GM12878 (cell line): Measurements from ENCODE around the gene CNNM2. TPM values are rescaled to one million over a fixed set of nuclear protein-coding genes. Genes with fewer than 3 reads are reported as not detected.

ENCODE experiments used
- ATAC-seq: fragments of 200-7000 bp; cut with Tn5 transposase; 3 replicates; pipeline ENCODE4 v1.9.1; 2020; ENCODE audit warnings: mild to moderate bottlenecking, moderate library complexity
- BruUV-seq: library from RNA; stranded (reverse); fragments of 400-500 nt; replicated peaks from 2 replicates; lab custom pipeline; 2021; lab: Mats Ljungman, UMichigan
- CTCF ChIA-PET: fragments of 300-600 bp; sonication (Branson Sonifier 250); formaldehyde crosslinking; extraction: SDS; loops from one replicate; lab custom pipeline; 2021; ENCODE audit warnings: inconsistent platforms; lab: Yijun Ruan, JAX
- POLR2A ChIA-PET: fragments of 350-600 bp; formaldehyde crosslinking; extraction: SDS; loops from one replicate; lab custom pipeline; 2021; ENCODE audit warnings: inconsistent platforms; lab: Charles Lee
- RAD21 ChIA-PET: fragments of 300-600 bp; sonication (Branson Sonifier 250); formaldehyde crosslinking; loops from one replicate; lab custom pipeline; 2023; ENCODE audit warnings: antibody characterized with exemption; ENCODE audit not compliant: unreplicated experiment; lab: Charles Lee
- SMC1A ChIA-PET: fragments of 300-600 bp; sonication (Branson Sonifier 250); formaldehyde crosslinking; loops from one replicate; lab custom pipeline; 2023; ENCODE audit not compliant: unreplicated experiment, uncharacterized antibody; lab: Charles Lee
- DNase-seq: peaks from one replicate; pipeline ENCODE4 v3.0.0-alpha.2; 2011; ENCODE audit warnings: low read depth, low spot score
- FAIRE-seq: peaks from 3 replicates; lab custom pipeline; 2011; peaks lifted over from hg19 to GRCh38; lab: Jason Lieb, UNC
- H2AFZ ChIP-seq: 2 replicates; pipeline ENCODE4 v1.6.0; 2011; ENCODE audit warnings: low read depth, low read length, control low read depth; ENCODE audit not compliant: control insufficient read depth
- H3K27ac ChIP-seq: 2 replicates; pipeline ENCODE4 v1.5.1; 2011; ENCODE audit warnings: control low read depth; ENCODE audit not compliant: control insufficient read depth, insufficient read depth
- H3K27me3 ChIP-seq, 2 experiments: replicated peaks in 1 of 2; 2 replicates each; pipeline versions ENCODE4 v1.6.0 to v1.6.1; 2011; ENCODE audit warnings: low read length in 1 of 2; ENCODE audit not compliant: control insufficient read depth in 2 of 2, insufficient read depth in 2 of 2
- H3K36me3 ChIP-seq, 2 experiments: 2 replicates each; pipeline ENCODE4 v1.5.1; 2011; ENCODE audit warnings: low read length in 1 of 2; ENCODE audit not compliant: control insufficient read depth in 2 of 2, insufficient read depth in 2 of 2
- H3K4me1 ChIP-seq: 2 replicates; pipeline ENCODE4 v1.6.1; 2011; ENCODE audit warnings: mild to moderate bottlenecking, low read length, moderate library complexity, mixed read lengths; ENCODE audit not compliant: control insufficient read depth, insufficient read depth
- H3K4me2 ChIP-seq: 2 replicates; pipeline ENCODE4 v1.6.0; 2011; ENCODE audit warnings: control low read depth; ENCODE audit not compliant: control insufficient read depth, insufficient read depth
- H3K4me3 ChIP-seq: fragments of 200-600 bp; sonication (generic); 2 replicates; pipeline ENCODE4 v1.5.1; 2016
- H3K79me2 ChIP-seq: 2 replicates; pipeline ENCODE4 v1.6.0; 2011; ENCODE audit warnings: low read length; ENCODE audit not compliant: control insufficient read depth, insufficient read depth
- H3K9ac ChIP-seq: 2 replicates; pipeline ENCODE4 v1.8.0; 2011; ENCODE audit warnings: low read length, control low read depth, mixed read lengths; ENCODE audit not compliant: control insufficient read depth, insufficient read depth
- H3K9me3 ChIP-seq: replicated peaks from 3 replicates; pipeline ENCODE4 v1.5.1; 2011; ENCODE audit warnings: mild to moderate bottlenecking, low read length; ENCODE audit not compliant: control insufficient read depth, insufficient read depth
- H4K20me1 ChIP-seq: 2 replicates; pipeline ENCODE4 v1.6.0; 2011; ENCODE audit not compliant: control insufficient read depth, insufficient read depth
- BRCA1 ChIP-seq: IDR thresholded peaks from 2 replicates; pipeline ENCODE4 v1.6.1; 2011; ENCODE audit warnings: low read depth, low read length, improper control_type of control experiment
- CBFB ChIP-seq: IDR thresholded peaks from 2 replicates; pipeline ENCODE4 v1.6.1; 2016; ENCODE audit warnings: antibody characterized with exemption, low read depth
- CHD1 ChIP-seq: IDR thresholded peaks from 2 replicates; pipeline ENCODE4 v1.6.1; 2012; ENCODE audit warnings: low read depth, low read length, improper control_type of control experiment
- CREB1 ChIP-seq: IDR thresholded peaks from 2 replicates; pipeline ENCODE4 v1.6.1; 2012; ENCODE audit warnings: low read depth, mild to moderate bottlenecking, inconsistent platforms
- EP300 ChIP-seq, 2 experiments: fragments of 150-350 bp in 1 of 2; IDR thresholded peaks; 2 replicates each; pipeline ENCODE4 v1.6.1; 2011 to 2012; ENCODE audit warnings: low read depth in 2 of 2, low read length in 2 of 2, borderline replicate concordance in 1 of 2, improper control_type of control experiment in 1 of 2, inconsistent platforms in 1 of 2; ENCODE audit not compliant: control insufficient read depth in 1 of 2
- ETV6 ChIP-seq, 2 experiments: fragments of 450-650 bp in 1 of 2; IDR thresholded peaks in 1 of 2; conservative IDR thresholded peaks in 1 of 2; 2 replicates each; pipeline ENCODE4 v1.6.1; 2014; ENCODE audit warnings: antibody characterized with exemption in 1 of 2, borderline replicate concordance in 1 of 2, low read depth in 1 of 2, mild to moderate bottlenecking in 1 of 2, moderate library complexity in 1 of 2
- GABPA ChIP-seq: IDR thresholded peaks from 2 replicates; pipeline ENCODE4 v1.6.1; 2014; ENCODE audit warnings: antibody characterized with exemption, low read depth, mild to moderate bottlenecking, inconsistent platforms
- HDAC6 ChIP-seq: fragments of 200-600 bp; sonication (generic); IDR thresholded peaks from one replicate; pipeline ENCODE4 v1.8.0; 2017; ENCODE audit warnings: antibody characterized with exemption; ENCODE audit not compliant: unreplicated experiment
- IRF4 ChIP-seq: IDR thresholded peaks from 2 replicates; pipeline ENCODE4 v1.6.1; 2011; ENCODE audit warnings: low read depth, low read length
- KAT2A ChIP-seq: conservative IDR thresholded peaks from 2 replicates; pipeline ENCODE4 v1.6.1; 2011; ENCODE audit warnings: low read depth, low read length; ENCODE audit not compliant: control insufficient read depth
- PAX5 ChIP-seq: IDR thresholded peaks from 2 replicates; pipeline ENCODE4 v1.6.1; 2011; ENCODE audit warnings: low read depth, low read length, borderline replicate concordance
- PAX8 ChIP-seq: fragments of 450-650 bp; IDR thresholded peaks from 2 replicates; pipeline ENCODE4 v1.6.1; 2017; ENCODE audit warnings: mild to moderate bottlenecking, moderate library complexity
- POLR2A ChIP-seq: IDR thresholded peaks from 2 replicates; pipeline ENCODE4 v1.6.1; 2011; ENCODE audit warnings: low read depth, mild to moderate bottlenecking, low read length
- POU2F2 ChIP-seq: IDR thresholded peaks from 3 replicates; pipeline ENCODE4 v1.6.1; 2011; ENCODE audit warnings: low read depth, mild to moderate bottlenecking, low read length, borderline replicate concordance
- SIN3A ChIP-seq: IDR thresholded peaks from 2 replicates; pipeline ENCODE4 v1.6.1; 2012; ENCODE audit warnings: low read depth, low read length, improper control_type of control experiment
- SIX5 ChIP-seq: IDR thresholded peaks from 2 replicates; pipeline ENCODE4 v1.6.1; 2011; ENCODE audit warnings: mild to moderate bottlenecking, low read depth, low read length, moderate library complexity; ENCODE audit not compliant: severe bottlenecking
- SP1 ChIP-seq: IDR thresholded peaks from one replicate; pipeline ENCODE4 v1.6.1; 2011; ENCODE audit warnings: low read depth, low read length
- SREBF2 ChIP-seq: IDR thresholded peaks from 2 replicates; pipeline ENCODE4 v1.6.1; 2012; ENCODE audit warnings: mild to moderate bottlenecking, low read length
- STAT1 ChIP-seq: fragments of 450-650 bp; conservative IDR thresholded peaks from 2 replicates; pipeline ENCODE4 v1.6.1; 2014; ENCODE audit warnings: antibody characterized with exemption, mild to moderate bottlenecking
- STAT3 ChIP-seq: IDR thresholded peaks from 2 replicates; pipeline ENCODE4 v1.6.1; 2011; ENCODE audit warnings: low read depth, low read length, improper control_type of control experiment
- TARDBP ChIP-seq: IDR thresholded peaks from 2 replicates; pipeline ENCODE4 v1.6.1; 2016; ENCODE audit warnings: borderline replicate concordance
- ZNF207 ChIP-seq: fragments of 450-650 bp; IDR thresholded peaks from 2 replicates; pipeline ENCODE4 v1.6.1; 2014; ENCODE audit warnings: antibody characterized with exemption, mild to moderate bottlenecking, borderline replicate concordance
- ZNF24 ChIP-seq: fragments of 450-650 bp; IDR thresholded peaks from 2 replicates; pipeline ENCODE4 v1.6.1; 2017; ENCODE audit warnings: antibody characterized with exemption, mild to moderate bottlenecking
- WGBS: methylation state at CpG from one replicate; pipeline ENCODE4 v1.1.6; 2016; ENCODE audit warnings: low lambda C conversion rate; ENCODE audit not compliant: insufficient replicate concordance, insufficient coverage; ENCODE audit errors: missing lambda C conversion rate; 5-methylcytosine and 5-hydroxymethylcytosine counted together
- in situ Hi-C: fragments of 300-500 bp; cut with MboI; formaldehyde crosslinking; loops from 9 replicates; pipeline ENCODE4 v1.14.3; 2018; ENCODE audit warnings: mixed read lengths
- intact Hi-C: fragments of 100-400 bp; cut with micrococcal nuclease; formaldehyde crosslinking; loops from one replicate; pipeline ENCODE4 v1.14.2; 2022; ENCODE audit not compliant: unreplicated experiment
- polyA plus RNA-seq, 11 experiments: library from polyadenylated mRNA; depleted of rRNA in 4 of 11; unstranded in 6 of 11; stranded (reverse) in 5 of 11; fragments of >200 nt; fragmentation: Nextera tagmentation in 4 of 11; fragmentation: Illumina TruSeq in 1 of 11; extraction: Ambion mirVana in 4 of 11; extraction: Trizol in 1 of 11; gene quantifications; 1 replicate in 1 of 11; 2 replicates in 10 of 11; pipeline versions ENCODE4 v1.2.1 to v1.2.3, GENCODE V29; 2011 to 2016; ENCODE audit warnings: inconsistent platforms in 2 of 11, missing spikeins in 2 of 11, low read depth in 1 of 11
- total RNA-seq, 4 experiments: library from RNA; depleted of rRNA in 3 of 4; stranded (reverse); fragments of >200 nt in 3 of 4; fragmentation: Illumina TruSeq in 1 of 4; extraction: Trizol in 1 of 4; gene quantifications; 2 replicates each; pipeline versions ENCODE4 v1.2.1 to v1.2.3, GENCODE V29; 2013 to 2021
- TF ChIP-seq, protein P1 (sequence below): fragments of 450-650 bp; IDR thresholded peaks from 2 replicates; pipeline ENCODE4 v1.6.1; 2014; ENCODE audit warnings: mild to moderate bottlenecking
- TF ChIP-seq, protein P2 (sequence below): fragments of 450-650 bp; IDR thresholded peaks from 2 replicates; pipeline ENCODE4 v1.6.1; 2017; ENCODE audit warnings: mild to moderate bottlenecking

Gene CNNM2
- total and polyA plus RNA-seq, 10 of the 15 experiments (the other 5 are each of a cell fraction or from before 2014, with no cell fraction given), result 0.18 to 7.3 (median 2.5) TPM

DNA sequence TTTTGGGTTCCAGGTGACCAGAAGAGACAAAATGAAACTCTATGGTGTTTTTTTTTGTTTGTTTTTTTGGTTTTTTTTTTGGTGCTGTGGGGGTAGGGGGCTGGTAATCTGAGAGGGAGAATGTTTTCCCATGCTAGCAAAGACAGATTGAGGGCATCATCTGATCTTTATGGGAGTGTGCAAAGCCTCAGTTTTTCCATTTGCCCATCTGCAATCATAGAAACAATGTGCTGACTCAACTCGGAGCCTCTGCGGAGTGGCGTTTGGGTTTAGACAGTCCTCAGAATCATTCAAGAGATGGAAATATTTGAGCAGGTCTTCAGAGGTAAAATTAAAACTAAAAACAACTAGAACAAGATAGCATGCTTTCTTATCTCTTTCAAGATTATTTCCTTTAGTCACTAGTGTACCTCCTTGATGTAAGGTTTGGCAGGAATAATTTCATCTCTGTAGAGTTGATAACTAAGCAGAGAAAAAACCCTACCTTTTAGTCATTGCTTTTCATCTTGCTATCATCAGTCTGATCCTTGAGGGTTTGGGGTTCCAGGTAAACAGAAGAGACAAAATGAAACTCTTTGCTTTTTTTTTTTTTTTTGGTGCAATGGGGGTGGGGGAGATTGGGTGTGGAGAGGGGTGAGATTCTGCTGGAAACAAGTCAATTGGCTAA lies 18.0 kb downstream of the CNNM2 start (continued):
- TF ChIP-seq STAT1 (no peak), CBFB (no peak), POLR2A (no peak), TARDBP (no peak), SIN3A (no peak), SREBF2 (no peak), PAX5 (no peak), IRF4 (no peak)
- TF ChIP-seq, all 136 proteins: peak for 0

DNA sequence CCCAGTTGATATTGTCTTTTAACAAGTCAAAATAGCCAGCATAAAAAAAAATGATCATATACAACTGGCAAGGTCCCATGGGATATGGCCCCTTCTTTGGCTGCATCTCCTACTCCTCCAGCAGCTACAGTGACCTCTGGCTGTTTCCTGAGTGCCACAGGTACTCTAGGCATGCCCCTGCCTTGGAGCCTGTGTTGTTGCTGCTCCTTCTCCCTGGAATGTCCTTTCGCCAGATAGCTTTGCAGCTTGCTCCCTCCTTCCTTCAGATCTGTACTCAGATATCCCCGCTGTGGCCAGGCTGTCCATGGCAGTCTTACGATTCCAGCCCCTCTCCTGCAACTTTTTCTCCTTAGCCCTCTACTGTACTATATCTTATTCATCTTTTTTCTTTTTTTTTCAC lies 23.3 kb downstream of the CNNM2 start:
- Histone ChIP-seq H2AFZ (no peak overlapping the region), H3K79me2 (no peaks in the 10 kb centered on the region), H3K27me3 (no peaks in the 10 kb centered on the region), H3K9ac (no peak overlapping the region), H3K36me3 (no peaks in the 10 kb centered on the region), H3K4me1 (no peaks in the 10 kb centered on the region), H3K4me2 (no peak overlapping the region), H3K4me3 (no peak overlapping the region), H4K20me1 (no peaks in the 10 kb centered on the region), H3K27ac (no peak overlapping the region), H3K9me3 (no peaks in the 10 kb centered on the region)
- in situ Hi-C loops (no loop called here), intact Hi-C loops (no loop called here)
- FAIRE-seq (no peak), ATAC-seq (no peak), DNase-seq (no peak)
- RAD21 ChIA-PET, result no interaction called here
- no TSS peak for BruUV-seq
- SMC1A ChIA-PET, result no interaction called here
- POLR2A ChIA-PET, result no interaction called here
- WGBS, result 100% methylated on average over 3 of the region's 3 CpGs
- CTCF ChIA-PET, result interaction anchor here (0.8 kb wide), 1 partner anchor 24 kb away, joined by 3 read pairs; the partner anchor contains the start of gene CNNM2
- TF ChIP-seq SP1, result no peak
- TF ChIP-seq CHD1, result no peak
- TF ChIP-seq BRCA1, result no peak
- no peak for TF ChIP-seq ETV6 (conservative IDR thresholded peaks at IDR 0.05 in 1 of 2, IDR thresholded peaks at IDR 0.05 in 1 of 2; ENCODE audit: borderline replicate concordance in 1 of 2, low read depth in 1 of 2)
- TF ChIP-seq, protein P1, sequence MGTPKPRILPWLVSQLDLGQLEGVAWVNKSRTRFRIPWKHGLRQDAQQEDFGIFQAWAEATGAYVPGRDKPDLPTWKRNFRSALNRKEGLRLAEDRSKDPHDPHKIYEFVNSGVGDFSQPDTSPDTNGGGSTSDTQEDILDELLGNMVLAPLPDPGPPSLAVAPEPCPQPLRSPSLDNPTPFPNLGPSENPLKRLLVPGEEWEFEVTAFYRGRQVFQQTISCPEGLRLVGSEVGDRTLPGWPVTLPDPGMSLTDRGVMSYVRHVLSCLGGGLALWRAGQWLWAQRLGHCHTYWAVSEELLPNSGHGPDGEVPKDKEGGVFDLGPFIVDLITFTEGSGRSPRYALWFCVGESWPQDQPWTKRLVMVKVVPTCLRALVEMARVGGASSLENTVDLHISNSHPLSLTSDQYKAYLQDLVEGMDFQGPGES, result no peak
- no peak for TF ChIP-seq GABPA
- TF ChIP-seq EP300 (IDR thresholded peaks at IDR 0.05; ENCODE audit: borderline replicate concordance in 1 of 2, control insufficient read depth in 1 of 2, low read depth in 2 of 2, low read length in 2 of 2), result no peak
- TF ChIP-seq KAT2A, result no peak
- no peak for TF ChIP-seq PAX8
- no peak for TF ChIP-seq POU2F2
- TF ChIP-seq SIX5, result no peak
- no peak for TF ChIP-seq ZNF207
- no peak for TF ChIP-seq ZNF24
- no peak for TF ChIP-seq HDAC6
- TF ChIP-seq, protein P2, sequence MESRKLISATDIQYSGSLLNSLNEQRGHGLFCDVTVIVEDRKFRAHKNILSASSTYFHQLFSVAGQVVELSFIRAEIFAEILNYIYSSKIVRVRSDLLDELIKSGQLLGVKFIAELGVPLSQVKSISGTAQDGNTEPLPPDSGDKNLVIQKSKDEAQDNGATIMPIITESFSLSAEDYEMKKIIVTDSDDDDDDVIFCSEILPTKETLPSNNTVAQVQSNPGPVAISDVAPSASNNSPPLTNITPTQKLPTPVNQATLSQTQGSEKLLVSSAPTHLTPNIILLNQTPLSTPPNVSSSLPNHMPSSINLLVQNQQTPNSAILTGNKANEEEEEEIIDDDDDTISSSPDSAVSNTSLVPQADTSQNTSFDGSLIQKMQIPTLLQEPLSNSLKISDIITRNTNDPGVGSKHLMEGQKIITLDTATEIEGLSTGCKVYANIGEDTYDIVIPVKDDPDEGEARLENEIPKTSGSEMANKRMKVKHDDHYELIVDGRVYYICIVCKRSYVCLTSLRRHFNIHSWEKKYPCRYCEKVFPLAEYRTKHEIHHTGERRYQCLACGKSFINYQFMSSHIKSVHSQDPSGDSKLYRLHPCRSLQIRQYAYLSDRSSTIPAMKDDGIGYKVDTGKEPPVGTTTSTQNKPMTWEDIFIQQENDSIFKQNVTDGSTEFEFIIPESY, result no peak
- TF ChIP-seq CREB1, result no peak
- no peak for TF ChIP-seq STAT3
